Measurements from ENCODE around the gene AGAP1. TPM values are rescaled to one million over a fixed set of nuclear protein-coding genes. Genes with fewer than 3 reads are reported as not detected.

AGAP1 gene
- total and polyA plus RNA-seq, 11 donors = 5.9 to 21.6 (median 18.9) TPM

- DNase-seq (no peak), ATAC-seq (no peak)
- peaks cover 0 to 15% (median 3%) of the 10 kb centered on the region in 9 donors for H3K36me3 ChIP-seq
- H3K9me3 ChIP-seq = no peaks in the 10 kb centered on the region
- WGBS, 4 donors = 82 to 91% (median 89%) methylated on average over 13 of the region's 13 CpGs
- TF ChIP-seq CTCF (IDR thresholded peaks at IDR 0.05) (no peak), POLR2A (IDR thresholded peaks at IDR 0.05) (no peak)
- H3K4me1 ChIP-seq = peaks cover 0 to 3% (median 0%) of the 10 kb centered on the region in 12 donors
- intact Hi-C loops (cut with DNase I) = no loop called here
- no peaks in the 10 kb centered on the region for H3K27me3 ChIP-seq
- no peak overlapping the region for H3K4me3 ChIP-seq
- no peak overlapping the region for H3K27ac ChIP-seq
Observed at GRCh38 chr2:235964787-235965390, 471.0 kb downstream of the AGAP1 start.

GRCh38 chr2:235966396-235966795 lies 472.6 kb downstream of the AGAP1 start:
- DNase-seq (no peak), ATAC-seq (no peak)
- no peaks in the 10 kb centered on the region for H3K9me3 ChIP-seq
- no peak overlapping the region for H3K4me3 ChIP-seq
- TF ChIP-seq POLR2A (IDR thresholded peaks at IDR 0.05) (no peak), CTCF (IDR thresholded peaks at IDR 0.05) (no peak)
- no peak overlapping the region for H3K27ac ChIP-seq
- no peaks in the 10 kb centered on the region for H3K27me3 ChIP-seq
- 84 to 93% (median 91%) methylated on average over 5 to 6 of the region's 6 CpGs for whole genome bisulfite sequencing, 4 donors
- H3K36me3 ChIP-seq = peaks cover 0 to 29% (median 3%) of the 10 kb centered on the region in 9 donors
- intact Hi-C loops (cut with DNase I) = no loop called here
- H3K4me1 ChIP-seq = peaks cover 0 to 3% (median 0%) of the 10 kb centered on the region in 12 donors

- Histone ChIP-seq H3K4me1 (peaks cover 0 to 3% (median 0%) of the 10 kb centered on the region in 12 donors), H3K27me3 (no peaks in the 10 kb centered on the region), H3K9me3 (no peaks in the 10 kb centered on the region), H3K4me3 (no peak overlapping the region), H3K27ac (no peak overlapping the region), H3K36me3 (peaks cover 0 to 37% (median 3%) of the 10 kb centered on the region in 9 donors)
- TF ChIP-seq CTCF (IDR thresholded peaks at IDR 0.05) = no peak
- intact Hi-C loops (cut with DNase I) = no loop called here
- DNase-seq (no peak), ATAC-seq (no peak)
- 96 to 97% (median 96%) methylated on average over 26 of the region's 26 CpGs for WGBS, 4 donors
Observed at GRCh38 chr2:235966932-235967757, 473.3 kb downstream of the AGAP1 start.

- peak overlapping the region in 3 of 12 donors; percentile 2 to 21 (median 4) for H3K4me3 ChIP-seq
- no peak for ATAC-seq
Observed at GRCh38 chr2:235968155-235968554, 474.3 kb downstream of the AGAP1 start.

More at GRCh38 chr2:235968155-235968554, 474.3 kb downstream of the AGAP1 start:
- Histone ChIP-seq H3K27me3 (no peaks in the 10 kb centered on the region), H3K4me1 (peaks cover 0 to 3% (median 0%) of the 10 kb centered on the region in 12 donors), H3K9me3 (no peaks in the 10 kb centered on the region), H3K27ac (no peak overlapping the region), H3K36me3 (peaks cover 0 to 40% (median 3%) of the 10 kb centered on the region in 9 donors)
- WGBS, 4 donors = 74 to 88% (median 81%) methylated on average over 8 of the region's 8 CpGs
- no peak for DNase-seq
- TF ChIP-seq POLR2A (IDR thresholded peaks at IDR 0.05) = no peak
- TF ChIP-seq CTCF (IDR thresholded peaks at IDR 0.05) = no peak
- intact Hi-C loops (cut with DNase I) = no loop called here

All from heart left ventricle (tissue), 16 donors.